HFF-Myc (cell line): ENCODE data around the gene FAF1.
"Not testable (repeated sequence)": the region's sequence is repeated elsewhere in the genome, so short reads cannot be mapped to it uniquely, and the experiment has no call there.

Experiments
- DNase-seq: peaks from one replicate; pipeline ENCODE4 v3.0.0-alpha.2; 2011; ENCODE audit warnings: low read depth; ENCODE audit errors: extremely low read depth
- H3K4me3 ChIP-seq: replicated peaks from 2 replicates; pipeline ENCODE4 v1.5.1; 2011; ENCODE audit warnings: low read depth, mild to moderate bottlenecking, control low read depth, low read length
- CTCF ChIP-seq: IDR thresholded peaks from 2 replicates; pipeline ENCODE4 v1.5.1; 2012; ENCODE audit warnings: mild to moderate bottlenecking, low read depth, low read length, control low read depth; ENCODE audit errors: missing control alignments

Gene FAF1

DNA sequence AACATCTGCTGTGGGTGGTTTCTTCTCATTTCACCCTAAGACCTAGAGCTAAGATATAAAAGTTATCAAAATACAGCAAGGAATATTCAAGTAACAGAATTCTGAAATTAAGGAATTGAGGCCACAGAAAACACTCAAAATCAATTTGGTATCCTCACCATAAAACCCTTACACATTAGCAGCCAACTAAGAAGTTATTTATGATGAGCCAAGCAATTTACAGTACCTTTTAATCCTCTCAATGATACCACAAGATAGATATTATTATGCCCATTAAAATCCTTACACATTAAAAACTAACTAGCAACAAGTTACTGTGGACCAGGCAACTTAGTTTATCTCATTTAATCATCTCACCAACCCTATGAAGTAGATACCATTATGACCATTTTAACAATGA, 81.6 kb downstream of the FAF1 start:
- no peak for TF ChIP-seq CTCF
- no peak for DNase-seq

DNA sequence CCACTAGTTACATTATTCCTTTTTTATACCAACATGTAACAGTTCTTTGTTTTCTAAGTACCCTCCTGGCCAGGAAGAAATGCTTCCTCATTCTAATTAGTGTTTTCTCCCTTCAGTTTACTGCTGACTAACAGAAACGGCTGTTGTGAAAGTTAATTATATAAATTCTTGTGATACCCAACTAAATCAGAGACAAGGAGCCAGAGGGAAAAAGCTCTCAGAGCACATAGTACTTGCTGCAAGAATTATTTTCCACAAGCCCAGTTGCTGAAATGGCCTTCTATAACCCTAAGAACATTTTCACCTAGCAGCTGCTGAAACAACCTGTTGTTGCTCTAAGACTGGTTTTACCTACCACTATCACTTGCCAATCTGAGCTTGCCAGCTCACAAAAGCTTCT, 82.4 kb downstream of the FAF1 start:
- no peak for TF ChIP-seq CTCF
- DNase-seq = no peak
- no peak overlapping the region for H3K4me3 ChIP-seq

More for the DNA sequence above, 81.6 kb downstream of the FAF1 start:
- H3K4me3 ChIP-seq = no peak overlapping the region

DNA sequence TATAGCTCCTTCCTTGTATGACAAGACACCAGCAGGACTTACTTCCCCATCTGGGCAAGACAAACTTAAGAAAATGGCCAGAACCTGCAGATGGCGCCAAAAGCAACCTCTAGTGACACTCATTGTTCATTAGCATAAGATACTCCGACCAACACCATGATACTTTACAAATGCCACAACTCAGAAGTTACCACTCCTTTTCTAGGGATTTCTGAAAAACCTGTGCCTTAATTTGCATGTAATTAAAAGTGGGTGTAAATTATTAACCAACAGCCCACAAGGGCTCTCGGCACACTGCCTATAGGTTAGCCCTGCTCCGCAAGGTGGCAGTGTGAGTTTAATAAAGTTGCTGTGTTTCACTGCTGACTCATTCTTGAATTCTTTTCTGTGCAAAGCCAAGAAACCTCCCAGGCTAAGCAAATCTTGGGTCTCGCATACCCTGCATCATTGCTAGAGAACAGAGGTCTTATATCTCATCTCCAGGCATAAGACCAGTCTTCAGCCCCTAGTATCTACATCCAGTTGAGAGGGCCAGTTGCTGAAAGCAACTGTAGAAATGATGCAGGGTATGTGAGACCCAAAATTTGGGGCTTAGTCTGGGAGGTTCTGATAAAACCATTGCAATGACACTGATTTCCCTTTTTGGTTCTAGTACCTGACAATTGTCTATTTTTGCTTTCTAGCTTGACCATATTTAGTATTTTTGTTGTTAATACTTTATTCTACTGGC, 86.4 kb downstream of the FAF1 start:
- DNase-seq = peak; percentile 27
- peak; percentile 64 for TF ChIP-seq CTCF
- no peak overlapping the region for H3K4me3 ChIP-seq

DNA sequence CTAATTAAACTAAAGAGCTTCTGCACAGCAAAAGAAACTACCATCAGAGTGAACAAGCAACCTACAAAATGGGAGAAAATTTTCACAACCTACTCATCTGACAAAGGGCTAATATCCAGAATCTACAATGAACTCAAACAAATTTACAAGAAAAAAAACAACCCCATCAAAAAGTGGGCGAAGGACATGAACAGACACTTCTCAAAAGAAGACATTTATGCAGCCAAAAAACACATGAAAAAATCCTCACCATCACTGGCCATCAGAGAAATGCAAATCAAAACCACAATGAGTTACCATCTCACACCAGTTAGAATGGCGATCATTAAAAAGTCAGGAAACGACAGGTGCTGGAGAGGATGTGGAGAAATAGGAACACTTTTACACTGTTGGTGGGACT, 95.2 kb downstream of the FAF1 start:
- H3K4me3 ChIP-seq, DNase-seq: not testable (repeated sequence)

- DNase-seq = no peak
Measured at GRCh38 chr1:50861772-50862171, 98.3 kb downstream of the FAF1 start.

GRCh38 chr1:50860702-50861101, 99.4 kb downstream of the FAF1 start:
- no peak overlapping the region for H3K4me3 ChIP-seq
- no peak for DNase-seq
- no peak for TF ChIP-seq CTCF

More at GRCh38 chr1:50861772-50862171, 98.3 kb downstream of the FAF1 start:
- H3K4me3 ChIP-seq = no peak overlapping the region
- no peak for TF ChIP-seq CTCF

- H3K4me3 ChIP-seq = no peak overlapping the region
- no peak for DNase-seq
- TF ChIP-seq CTCF = no peak
Measured at GRCh38 chr1:50860256-50860655, 99.8 kb downstream of the FAF1 start.
